HepG2 (cell line): ENCODE results near the gene CMTM1. TPM values are rescaled to one million over a fixed set of nuclear protein-coding genes. Genes with fewer than 3 reads are reported as not detected.

Experiments used
- ARNTL ChIP-seq: sonication (generic); formaldehyde crosslinking; IDR thresholded peaks from 2 replicates; pipeline ENCODE4 v1.4.0; 2020; ENCODE audit warnings: mild to moderate bottlenecking, missing genetic modification reagents
- ATF3 ChIP-seq: sonication (generic); formaldehyde crosslinking; IDR thresholded peaks from 2 replicates; pipeline ENCODE4 v1.4.0; 2020; ENCODE audit warnings: missing genetic modification reagents
- CEBPG ChIP-seq: IDR thresholded peaks from 2 replicates; pipeline ENCODE4 v1.6.1; 2016
- DBP ChIP-seq: sonication (generic); formaldehyde crosslinking; IDR thresholded peaks from 2 replicates; pipeline ENCODE4 v1.4.0; 2020; ENCODE audit warnings: missing genetic modification reagents; ENCODE audit errors: not compliant biosample characterization
- EHMT2 ChIP-seq: fragments of 200-600 bp; sonication (generic); IDR thresholded peaks from 2 replicates; pipeline ENCODE4 v1.7.0; 2017; ENCODE audit warnings: antibody characterized with exemption, low read depth, low read length, borderline replicate concordance
- ERF ChIP-seq: IDR thresholded peaks from 2 replicates; pipeline ENCODE4 v1.6.1; 2018; ENCODE audit warnings: missing biosample characterization, missing genetic modification reagents
- FOXC1 ChIP-seq: sonication (generic); formaldehyde crosslinking; IDR thresholded peaks from 2 replicates; pipeline ENCODE4 v1.8.0; 2022; ENCODE audit warnings: mild to moderate bottlenecking, missing genetic modification reagents, borderline replicate concordance
- GZF1 ChIP-seq: sonication (generic); formaldehyde crosslinking; IDR thresholded peaks from 2 replicates; pipeline ENCODE4 v1.5.1; 2020; ENCODE audit warnings: mild to moderate bottlenecking, missing genetic modification reagents
- HOXA5 ChIP-seq: sonication (generic); formaldehyde crosslinking; IDR thresholded peaks from 2 replicates; pipeline ENCODE4 v1.4.0; 2020; ENCODE audit warnings: missing genetic modification reagents
- MIER3 ChIP-seq: IDR thresholded peaks from 2 replicates; pipeline ENCODE4 v1.6.1; 2016; ENCODE audit warnings: missing compliant biosample characterization, borderline replicate concordance
- MTF2 ChIP-seq: sonication (generic); formaldehyde crosslinking; IDR thresholded peaks from 2 replicates; pipeline ENCODE4 v1.5.0; 2020; ENCODE audit warnings: missing genetic modification reagents, borderline replicate concordance
- ONECUT2 ChIP-seq: sonication (generic); formaldehyde crosslinking; IDR thresholded peaks from 2 replicates; pipeline ENCODE4 v1.4.0; 2020; ENCODE audit warnings: missing genetic modification reagents
- POLR2AphosphoS5 ChIP-seq: IDR thresholded peaks from 2 replicates; pipeline ENCODE4 v1.6.1; 2012; ENCODE audit warnings: low read depth, low read length
- REST ChIP-seq, 2 experiments: IDR thresholded peaks; 2 replicates each; pipeline ENCODE4 v1.6.1; 2011 to 2012; ENCODE audit warnings: low read length in 2 of 2, borderline replicate concordance in 1 of 2, low read depth in 1 of 2, mild to moderate bottlenecking in 1 of 2, moderate library complexity in 1 of 2
- SMARCE1 ChIP-seq: fragments of 450-650 bp; IDR thresholded peaks from 2 replicates; pipeline ENCODE4 v1.6.1; 2017; ENCODE audit warnings: borderline replicate concordance
- SMYD3 ChIP-seq: sonication (generic); formaldehyde crosslinking; IDR thresholded peaks from 2 replicates; pipeline ENCODE4 v1.8.1; 2023; ENCODE audit warnings: mild to moderate bottlenecking, missing genetic modification reagents
- SSRP1 ChIP-seq: IDR thresholded peaks from 2 replicates; pipeline ENCODE4 v1.6.1; 2016; ENCODE audit warnings: control low read depth
- THRA ChIP-seq: sonication (generic); formaldehyde crosslinking; IDR thresholded peaks from 2 replicates; pipeline ENCODE4 v1.4.0; 2020; ENCODE audit warnings: missing genetic modification reagents, borderline replicate concordance
- TRIM22 ChIP-seq: fragments of 450-650 bp; IDR thresholded peaks from 2 replicates; pipeline ENCODE4 v1.6.1; 2017
- ZMAT3 ChIP-seq: sonication (generic); formaldehyde crosslinking; conservative IDR thresholded peaks from 2 replicates; pipeline ENCODE4 v1.7.0; 2021; ENCODE audit warnings: missing genetic modification reagents
- ZNF136 ChIP-seq: sonication (generic); formaldehyde crosslinking; IDR thresholded peaks from 2 replicates; pipeline ENCODE4 v1.8.1; 2022; ENCODE audit warnings: low read depth, mild to moderate bottlenecking, moderate library complexity, missing genetic modification reagents
- ZNF431 ChIP-seq: sonication (generic); formaldehyde crosslinking; IDR thresholded peaks from 2 replicates; pipeline ENCODE4 v1.9.0; 2022; ENCODE audit warnings: missing genetic modification reagents, low read depth, mild to moderate bottlenecking, borderline replicate concordance
- ZNF577 ChIP-seq: sonication (generic); formaldehyde crosslinking; IDR thresholded peaks from 2 replicates; pipeline ENCODE4 v1.4.0; 2020; ENCODE audit warnings: mild to moderate bottlenecking, low read depth, missing genetic modification reagents, borderline replicate concordance
- polyA plus RNA-seq, 8 experiments: library from polyadenylated mRNA; depleted of rRNA in 3 of 8; stranded (reverse) in 7 of 8; unstranded in 1 of 8; fragments of >200 nt; fragmentation: Illumina TruSeq in 4 of 8; extraction: Trizol in 4 of 8; gene quantifications; 2 replicates each; pipeline versions ENCODE4 v1.2.1 to v1.2.3, GENCODE V29; 2011 to 2016; ENCODE audit warnings: low read depth in 4 of 8, missing spikeins in 1 of 8, mixed read lengths in 1 of 8; ENCODE audit not compliant: insufficient read depth in 1 of 8
- total RNA-seq, 5 experiments: library from RNA; depleted of rRNA; stranded (reverse); fragments of >200 nt; fragmentation: Illumina TruSeq; extraction: Trizol; gene quantifications; 2 replicates each; pipeline ENCODE4 v1.2.3, GENCODE V29; 2016; ENCODE audit warnings: low read depth in 1 of 5

The CMTM1 gene
- total and polyA plus RNA-seq, 2 of the 13 experiments (the other 11 are each of a cell fraction or from before 2014, with no cell fraction given), result 1.7 to 2.9 TPM

- TF ChIP-seq ZNF577, result no peak
- 0 out of 2 replicates have a peak, but pooled peaks have one; percentile 44 for TF ChIP-seq SMYD3
- no peak for TF ChIP-seq GZF1 (CRISPR knock-in tag)
- TF ChIP-seq ZNF136 (CRISPR knock-in tag), result peak; percentile 63; the same call in 1 of the 2 replicates
- no peak for TF ChIP-seq TRIM22
- peak; percentile 58; the same call in 1 of the 2 replicates for TF ChIP-seq FOXC1
- no peak for TF ChIP-seq DBP
- peak; percentile 95 for TF ChIP-seq HOXA5
- peak; percentile 99 for TF ChIP-seq ERF (CRISPR knock-in tag)
- TF ChIP-seq ATF3 (CRISPR knock-in tag), result peak; percentile 96
- TF ChIP-seq MIER3 (CRISPR knock-in tag), result peak; percentile 98
- peak; percentile 74; the same call in 1 of the 2 replicates for TF ChIP-seq EHMT2
- peak; percentile 93 for TF ChIP-seq ARNTL
- TF ChIP-seq ZMAT3, result peak; percentile 92
- peak; percentile 96 for TF ChIP-seq ZNF431 (CRISPR knock-in tag)
- no peak for TF ChIP-seq SMARCE1
- TF ChIP-seq POLR2AphosphoS5, result peak; percentile 97
- TF ChIP-seq REST (IDR thresholded peaks at IDR 0.05; ENCODE audit: borderline replicate concordance in 1 of 2, low read depth in 1 of 2, low read length in 2 of 2), result peak in 1 of 2 experiments; percentile 45; a peak in 2 of 4 replicates
- peak; percentile 76 for TF ChIP-seq THRA
- peak; percentile 87 for TF ChIP-seq CEBPG (CRISPR knock-in tag)
- TF ChIP-seq MTF2 (CRISPR knock-in tag), result no peak
- peak; percentile 91 for TF ChIP-seq SSRP1 (CRISPR knock-in tag)
- TF ChIP-seq ONECUT2 (CRISPR knock-in tag), result 0 out of 2 replicates have a peak, but pooled peaks have one; percentile 23
Measured at GRCh38 chr16:66516808-66517585, 49.2 kb upstream of the CMTM1 start (continued).
